GM19238 (cell line): ENCODE data around the gene ZEB2.

Source experiments
- DNase-seq: peaks from one replicate; pipeline ENCODE4 v3.0.0; 2011; ENCODE audit warnings: low spot score; ENCODE audit not compliant: insufficient read length

ZEB2 gene

DNA sequence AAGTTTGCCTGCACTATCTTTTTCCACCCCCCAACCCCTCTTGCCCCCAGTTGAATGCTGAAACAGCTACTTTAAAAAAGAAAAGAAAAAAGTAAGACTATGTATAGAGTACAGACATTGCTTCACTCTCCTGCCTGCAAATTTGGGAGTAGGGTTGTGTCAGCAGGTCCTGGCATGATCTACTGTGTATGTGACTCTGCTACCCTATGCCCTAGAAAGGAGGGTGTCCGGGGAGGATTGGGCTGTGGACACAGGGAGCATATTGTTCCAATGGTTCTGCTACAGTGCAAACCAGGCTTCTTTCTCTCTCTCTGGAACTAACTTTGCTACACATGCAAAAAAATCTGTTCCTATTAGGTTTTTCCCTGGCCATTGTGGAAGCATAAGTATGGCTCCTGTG is 9.9 kb upstream of the ZEB2 start:
- no peak for DNase-seq

GRCh38 chr2:144528108-144528507 is 8.2 kb upstream of the ZEB2 start:
- no peak for DNase-seq

DNA sequence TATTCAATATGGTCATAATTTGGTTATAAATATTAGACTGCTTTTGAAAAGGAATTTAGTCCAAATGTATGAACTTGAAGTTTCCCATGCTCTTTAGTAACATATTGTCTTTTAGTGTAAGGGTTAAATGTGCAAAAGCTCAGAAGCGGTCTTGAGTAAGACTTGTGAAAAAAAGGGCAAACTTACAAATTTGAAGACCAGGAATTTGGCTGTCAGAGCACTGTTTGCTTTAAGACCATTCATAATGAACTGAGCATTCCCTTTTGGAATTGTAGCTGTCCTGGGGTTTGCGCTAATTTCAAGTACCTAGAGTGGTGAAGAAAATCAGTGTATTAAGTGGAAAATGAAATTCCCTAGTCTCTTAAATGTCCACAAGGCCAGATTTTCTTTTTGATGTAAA is 6.9 kb upstream of the ZEB2 start:
- no peak for DNase-seq

DNA sequence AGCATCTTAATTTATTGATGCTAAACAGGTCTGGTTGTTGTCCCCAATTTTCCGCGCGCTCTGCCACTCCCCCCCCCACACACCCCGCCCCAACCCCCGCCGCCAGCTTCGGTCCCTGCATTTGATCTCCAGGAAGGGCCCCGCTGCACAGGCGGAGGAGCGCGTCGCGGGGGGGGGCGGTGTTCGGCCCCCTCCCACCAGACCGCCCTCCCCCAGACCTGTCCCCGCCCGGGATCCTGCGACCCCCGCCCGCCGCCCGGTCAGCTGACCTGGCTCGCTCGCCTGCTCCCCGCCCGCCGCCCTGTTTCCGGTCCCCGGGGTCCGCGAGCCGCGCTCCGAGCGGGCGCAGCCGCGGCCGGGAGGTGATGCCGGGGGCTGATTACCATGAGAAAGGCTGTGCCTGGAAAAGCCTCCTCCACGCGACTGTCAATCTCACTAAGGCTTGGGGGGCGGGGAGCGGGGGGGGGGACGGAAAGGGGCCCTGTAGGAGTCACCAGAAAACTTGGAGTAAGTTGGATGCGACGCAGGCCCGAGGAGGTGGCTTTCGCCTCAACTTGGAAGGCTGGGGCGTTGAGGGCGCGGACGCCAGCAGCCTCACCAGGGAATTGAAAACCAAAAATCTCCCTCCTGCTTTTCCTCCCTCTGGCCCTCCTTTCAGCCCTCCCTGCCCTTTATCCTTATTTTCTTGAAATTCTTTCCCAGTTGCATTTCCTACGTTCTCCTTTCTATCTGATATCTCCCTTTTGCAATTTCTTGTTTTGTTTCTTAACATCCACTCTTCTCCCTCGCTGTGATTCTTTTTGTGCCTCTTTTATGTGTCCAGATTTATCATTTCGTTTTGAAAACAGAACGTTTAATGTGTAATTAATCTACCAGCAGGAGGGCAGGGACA is 4.4 kb upstream of the ZEB2 start:
- no peak for DNase-seq

GRCh38 chr2:144523596-144524117 is 3.7 kb upstream of the ZEB2 start:
- DNase-seq = no peak

GRCh38 chr2:144522897-144523595 is 3.1 kb upstream of the ZEB2 start:
- no peak for DNase-seq

GRCh38 chr2:144522176-144522896 is 2.4 kb upstream of the ZEB2 start:
- DNase-seq = no peak

- no peak for DNase-seq
Measured at GRCh38 chr2:144521686-144522085, 1.8 kb upstream of the ZEB2 start.

DNA sequence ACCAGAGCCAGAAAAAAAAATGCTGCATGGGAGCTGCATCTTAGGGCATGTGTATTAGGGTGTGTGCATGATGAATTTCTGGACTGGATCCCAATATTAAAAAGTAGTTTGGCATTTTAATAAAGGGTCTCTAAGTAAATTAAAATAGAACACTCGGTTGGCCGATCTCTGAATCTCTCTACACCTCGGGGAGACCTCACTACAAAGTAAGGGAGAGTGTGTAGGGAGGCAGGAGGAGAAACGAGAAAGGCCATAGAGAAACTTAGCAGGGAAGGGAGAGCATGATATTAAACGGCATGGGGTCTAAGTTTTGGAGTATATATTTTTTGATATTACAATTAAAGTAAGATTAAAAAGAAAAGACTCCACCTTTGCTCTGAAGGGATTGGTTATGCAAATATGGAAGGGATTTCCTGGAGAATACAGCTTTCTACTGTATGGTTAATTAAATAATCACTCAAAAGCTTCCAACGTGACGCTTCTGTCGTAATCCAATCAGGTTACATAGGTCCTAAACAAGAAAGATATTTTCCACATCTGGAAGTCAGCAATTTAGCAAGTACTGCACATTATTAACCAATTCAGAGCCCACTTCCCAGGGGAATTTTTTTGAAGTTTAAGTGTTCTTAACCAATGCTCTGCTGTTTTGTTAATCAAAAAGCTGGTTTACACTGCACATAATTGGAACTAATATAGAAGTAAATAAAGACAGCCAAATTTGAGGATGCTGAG is 1.0 kb upstream of the ZEB2 start:
- DNase-seq = no peak

DNA sequence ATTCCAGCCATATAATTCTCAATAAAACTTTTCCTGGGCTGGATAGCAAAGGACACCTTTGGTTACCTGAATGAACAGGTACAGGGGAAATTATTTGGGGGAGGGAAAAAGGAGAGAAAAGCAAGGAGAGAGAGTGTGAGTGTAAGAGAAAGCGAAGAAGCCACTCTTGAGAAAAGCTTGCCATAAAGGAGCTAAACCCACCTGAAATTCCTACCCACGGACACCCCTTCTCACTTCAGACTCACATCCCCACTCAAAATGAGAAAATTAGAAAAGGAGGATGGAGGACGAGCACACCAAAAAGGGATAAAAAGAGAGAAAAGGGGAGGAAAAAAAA is 354 bp downstream of the ZEB2 start:
- no peak for DNase-seq

DNA sequence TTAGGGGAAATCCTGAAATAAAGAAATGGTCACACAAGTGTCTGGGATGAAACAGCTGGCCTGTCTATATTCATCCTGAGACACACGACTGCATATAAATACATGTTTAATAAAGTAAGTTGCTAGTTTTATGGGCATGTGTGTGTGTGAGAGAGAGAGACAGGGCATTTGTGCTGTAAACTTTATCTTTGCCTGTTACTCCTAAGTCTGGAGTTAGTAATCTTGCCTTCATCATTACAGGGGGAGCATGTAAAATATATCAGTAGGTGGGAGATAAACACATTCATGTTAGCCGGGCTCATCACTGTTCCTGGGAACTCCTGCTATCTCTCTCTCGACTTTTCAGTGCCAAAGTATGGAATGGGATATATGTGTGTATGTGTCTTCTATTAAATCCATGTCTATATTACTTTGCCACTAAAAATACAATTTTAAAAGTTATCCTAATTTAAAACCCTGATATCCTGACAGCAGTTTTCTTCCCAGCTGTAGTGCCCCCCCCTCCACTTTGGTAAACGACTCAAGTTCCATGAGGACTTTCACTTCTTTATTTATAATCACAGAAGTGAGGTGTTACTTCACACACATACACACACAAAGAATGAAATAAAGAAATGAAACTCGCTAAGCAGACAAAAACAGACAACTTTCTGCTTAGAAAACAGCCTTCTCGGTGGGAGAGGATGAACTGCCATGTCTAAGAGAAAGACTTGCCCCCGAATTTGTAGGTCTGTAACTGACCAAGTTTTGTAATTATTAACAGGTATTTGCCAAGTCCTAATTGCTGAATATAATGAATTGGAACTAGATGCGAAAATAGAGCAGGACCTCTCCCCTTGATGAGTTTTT is 947 bp downstream of the ZEB2 start:
- DNase-seq = no peak

DNA sequence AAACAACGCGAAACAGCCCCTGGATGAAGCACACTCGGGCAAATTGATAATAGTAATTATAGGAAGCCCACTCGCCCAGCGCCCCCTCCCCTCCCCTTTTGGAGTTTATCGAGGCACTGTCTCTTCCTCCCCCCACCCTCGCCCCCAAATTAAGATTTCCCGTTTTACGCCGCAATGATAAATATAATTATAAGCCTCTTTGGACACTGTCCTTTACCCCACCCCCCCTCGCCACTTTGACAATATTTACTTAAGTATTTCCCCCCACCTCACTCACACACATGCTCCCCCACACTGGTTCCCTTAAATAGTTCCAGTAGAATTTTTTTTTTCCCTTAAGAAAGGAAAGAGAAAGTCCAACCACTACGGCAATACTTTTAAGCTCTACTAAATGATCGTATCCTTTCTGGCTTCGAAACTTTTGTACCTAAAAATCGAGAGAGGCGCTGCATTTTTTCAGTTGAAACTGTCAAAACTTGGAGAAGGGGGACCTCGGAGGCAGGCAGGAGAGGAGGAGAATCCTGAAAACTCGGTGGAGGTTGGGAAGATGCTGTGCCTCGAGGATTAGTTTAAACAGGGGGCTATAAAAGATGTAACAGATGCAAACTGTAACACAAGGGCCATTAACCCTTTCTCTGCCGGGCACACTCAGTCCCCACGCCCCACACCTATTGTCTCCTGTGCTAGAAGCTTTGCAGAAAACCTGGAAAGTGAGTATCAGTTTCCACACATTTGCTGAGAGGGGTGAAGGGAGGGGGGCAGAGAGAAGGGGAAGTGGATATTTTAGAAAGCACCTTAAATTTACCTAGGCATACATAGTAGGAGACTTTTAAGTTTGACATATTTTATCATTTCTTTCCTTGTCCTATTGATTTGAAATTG is 1.8 kb downstream of the ZEB2 start:
- no peak for DNase-seq

- DNase-seq = no peak
Measured at GRCh38 chr2:144516981-144517865, 2.7 kb downstream of the ZEB2 start.

- DNase-seq = no peak
Measured at GRCh38 chr2:144516411-144516980, 3.4 kb downstream of the ZEB2 start.

DNA sequence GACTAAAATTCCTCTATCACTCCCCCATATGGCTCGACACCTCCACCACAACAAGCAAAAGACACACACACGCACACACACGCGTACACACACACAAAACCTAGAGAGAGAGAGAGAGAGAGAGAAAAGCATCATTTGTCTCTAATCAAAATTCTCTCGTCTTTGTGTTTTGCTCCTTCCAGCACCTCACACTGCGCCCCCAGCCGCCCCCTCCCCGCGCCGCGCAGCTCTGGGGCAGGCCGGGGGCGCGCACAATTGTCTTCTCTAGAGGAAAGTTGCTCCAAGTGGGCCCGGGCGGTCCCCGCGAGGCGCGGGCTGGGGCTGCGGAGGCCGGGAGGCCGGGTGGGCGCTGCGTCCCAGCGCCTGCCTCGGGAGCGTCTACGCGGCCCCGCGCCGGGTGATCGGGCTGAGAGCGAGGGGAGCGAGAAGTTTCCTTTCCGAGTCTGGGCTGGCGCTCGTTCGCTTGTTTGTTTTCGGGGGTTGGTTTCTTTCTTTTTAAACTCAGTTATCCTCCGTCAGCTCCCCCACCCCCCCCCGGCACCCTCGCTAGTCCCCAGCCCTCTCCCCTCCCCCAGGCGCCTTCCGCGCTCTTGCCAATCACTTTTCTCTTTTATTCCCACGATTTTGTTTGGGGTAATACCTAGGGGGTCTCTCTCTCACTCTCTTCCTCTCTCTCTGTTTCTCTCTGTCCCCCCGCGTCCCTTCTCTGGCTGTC is 4.1 kb downstream of the ZEB2 start:
- no peak for DNase-seq

DNA sequence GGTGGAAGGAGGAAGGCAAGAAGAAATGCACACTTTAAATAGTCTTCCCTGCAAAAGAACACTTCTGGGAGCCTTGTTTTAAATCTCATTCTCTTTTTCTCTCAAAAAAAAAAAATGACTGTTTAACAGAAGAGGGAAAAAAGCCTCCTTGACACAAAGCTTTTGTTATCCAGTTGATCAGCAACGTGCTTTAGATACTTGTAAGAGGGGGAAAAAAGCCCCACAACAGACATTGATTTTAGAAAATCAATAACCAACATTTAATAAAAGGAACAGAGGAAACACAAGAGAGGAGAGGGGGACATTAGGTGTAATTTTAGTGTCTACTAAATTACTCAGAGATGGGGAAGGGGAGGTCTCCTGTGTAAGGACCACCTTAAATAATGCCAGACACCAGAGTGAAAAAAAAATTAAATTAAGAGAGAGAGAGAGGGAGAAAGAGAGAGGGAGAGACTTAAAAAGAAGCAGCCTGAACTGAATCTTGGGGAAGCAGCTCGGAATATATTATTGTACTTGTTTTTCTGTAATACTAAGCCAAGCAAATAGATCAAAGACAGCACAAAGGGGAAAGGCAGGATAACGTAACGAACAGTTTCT is 4.7 kb downstream of the ZEB2 start:
- DNase-seq = no peak

DNA sequence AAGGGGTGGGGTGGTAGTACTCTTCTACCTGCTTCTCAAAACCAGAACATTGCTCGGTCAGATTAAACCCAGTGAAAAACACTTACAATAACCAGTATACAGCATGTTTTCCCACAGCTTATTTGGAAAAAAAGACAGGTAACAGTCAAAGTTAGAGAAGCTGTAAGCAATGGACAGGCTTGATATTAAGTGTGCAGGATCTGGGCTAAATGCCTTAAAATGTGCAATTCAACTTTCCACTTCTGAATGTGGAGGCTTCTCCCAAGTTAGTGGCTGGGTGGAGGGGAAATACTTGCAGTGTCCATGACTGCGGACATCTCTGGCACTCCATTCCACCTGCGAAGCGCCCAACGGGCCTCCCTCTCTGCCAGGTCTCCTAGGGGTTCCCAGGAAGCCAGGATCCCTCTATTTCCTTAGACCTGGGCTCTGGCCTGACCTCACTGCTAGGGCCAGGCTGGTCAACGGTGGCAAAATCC is 5.3 kb downstream of the ZEB2 start:
- no peak for DNase-seq
